Measurements from ENCODE around the gene MCF2L.

The MCF2L gene

GRCh38 chr13:113049981-113050380 lies 81.0 kb downstream of the MCF2L start:
- Histone ChIP-seq H3K4me2 (ENCODE audit: low read length) (no peak overlapping the region), H3K79me2 (peaks cover 3% of the 10 kb centered on the region), H3K27me3 (ENCODE audit: control insufficient read depth, insufficient read depth, low read length) (no peaks in the 10 kb centered on the region), H3K36me3 (ENCODE audit: control insufficient read depth, insufficient read depth, low read length) (no peaks in the 10 kb centered on the region), H3K27ac (no peak overlapping the region), H3K4me1 (no peaks in the 10 kb centered on the region), H3K9ac (no peak overlapping the region), H3K9me3 (ENCODE audit: control insufficient read depth, low read length) (no peaks in the 10 kb centered on the region), H2AFZ (no peak overlapping the region), H3K4me3 (ENCODE audit: low read depth, low read length) (no peak overlapping the region)
- TF ChIP-seq, protein P1, sequence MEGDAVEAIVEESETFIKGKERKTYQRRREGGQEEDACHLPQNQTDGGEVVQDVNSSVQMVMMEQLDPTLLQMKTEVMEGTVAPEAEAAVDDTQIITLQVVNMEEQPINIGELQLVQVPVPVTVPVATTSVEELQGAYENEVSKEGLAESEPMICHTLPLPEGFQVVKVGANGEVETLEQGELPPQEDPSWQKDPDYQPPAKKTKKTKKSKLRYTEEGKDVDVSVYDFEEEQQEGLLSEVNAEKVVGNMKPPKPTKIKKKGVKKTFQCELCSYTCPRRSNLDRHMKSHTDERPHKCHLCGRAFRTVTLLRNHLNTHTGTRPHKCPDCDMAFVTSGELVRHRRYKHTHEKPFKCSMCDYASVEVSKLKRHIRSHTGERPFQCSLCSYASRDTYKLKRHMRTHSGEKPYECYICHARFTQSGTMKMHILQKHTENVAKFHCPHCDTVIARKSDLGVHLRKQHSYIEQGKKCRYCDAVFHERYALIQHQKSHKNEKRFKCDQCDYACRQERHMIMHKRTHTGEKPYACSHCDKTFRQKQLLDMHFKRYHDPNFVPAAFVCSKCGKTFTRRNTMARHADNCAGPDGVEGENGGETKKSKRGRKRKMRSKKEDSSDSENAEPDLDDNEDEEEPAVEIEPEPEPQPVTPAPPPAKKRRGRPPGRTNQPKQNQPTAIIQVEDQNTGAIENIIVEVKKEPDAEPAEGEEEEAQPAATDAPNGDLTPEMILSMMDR (IDR thresholded peaks at IDR 0.05): no peak

- Histone ChIP-seq H3K4me3 (ENCODE audit: low read depth, low read length) (no peak overlapping the region), H3K27me3 (ENCODE audit: control insufficient read depth, insufficient read depth, low read length) (no peaks in the 10 kb centered on the region), H3K36me3 (ENCODE audit: control insufficient read depth, insufficient read depth, low read length) (no peaks in the 10 kb centered on the region), H3K4me1 (peaks cover 3% of the 10 kb centered on the region), H3K4me2 (ENCODE audit: low read length) (no peak overlapping the region), H3K9ac (no peak overlapping the region), H3K27ac (no peak overlapping the region), H3K79me2 (peaks cover 3% of the 10 kb centered on the region), H2AFZ (no peak overlapping the region), H3K9me3 (ENCODE audit: control insufficient read depth, low read length) (no peaks in the 10 kb centered on the region)
- TF ChIP-seq, protein P1 (IDR thresholded peaks at IDR 0.05): no peak
Observed at GRCh38 chr13:113050734-113051431, 81.9 kb downstream of the MCF2L start.

DNA sequence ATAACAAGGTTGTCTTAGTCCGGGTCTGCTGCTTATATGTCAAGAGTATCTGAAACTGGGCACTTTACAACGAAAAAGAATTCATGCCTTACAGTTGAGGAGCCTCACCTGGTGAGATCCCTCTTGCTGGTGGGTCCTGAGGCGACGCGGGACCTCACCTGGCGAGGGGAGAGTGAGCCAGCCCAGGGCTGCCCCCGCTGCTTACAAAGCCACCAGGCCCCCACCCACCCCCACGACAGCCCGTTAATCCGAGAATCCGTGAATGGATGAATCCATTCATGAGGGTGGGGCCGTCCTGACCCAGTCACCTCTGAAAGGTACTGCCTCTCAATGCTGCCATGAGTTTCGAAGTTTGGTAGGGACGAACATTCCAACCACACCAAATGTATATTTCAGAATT lies 82.6 kb downstream of the MCF2L start:
- Histone ChIP-seq H3K4me3 (ENCODE audit: low read depth, low read length) (no peak overlapping the region), H3K79me2 (peaks cover 3% of the 10 kb centered on the region), H3K36me3 (ENCODE audit: control insufficient read depth, insufficient read depth, low read length) (no peaks in the 10 kb centered on the region), H3K27me3 (ENCODE audit: control insufficient read depth, insufficient read depth, low read length) (no peaks in the 10 kb centered on the region), H3K4me2 (ENCODE audit: low read length) (no peak overlapping the region), H3K27ac (no peak overlapping the region), H3K9me3 (ENCODE audit: control insufficient read depth, low read length) (no peaks in the 10 kb centered on the region), H3K4me1 (peaks cover 3% of the 10 kb centered on the region), H3K9ac (no peak overlapping the region), H2AFZ (no peak overlapping the region)
- TF ChIP-seq, protein P1 (IDR thresholded peaks at IDR 0.05): no peak

DNA sequence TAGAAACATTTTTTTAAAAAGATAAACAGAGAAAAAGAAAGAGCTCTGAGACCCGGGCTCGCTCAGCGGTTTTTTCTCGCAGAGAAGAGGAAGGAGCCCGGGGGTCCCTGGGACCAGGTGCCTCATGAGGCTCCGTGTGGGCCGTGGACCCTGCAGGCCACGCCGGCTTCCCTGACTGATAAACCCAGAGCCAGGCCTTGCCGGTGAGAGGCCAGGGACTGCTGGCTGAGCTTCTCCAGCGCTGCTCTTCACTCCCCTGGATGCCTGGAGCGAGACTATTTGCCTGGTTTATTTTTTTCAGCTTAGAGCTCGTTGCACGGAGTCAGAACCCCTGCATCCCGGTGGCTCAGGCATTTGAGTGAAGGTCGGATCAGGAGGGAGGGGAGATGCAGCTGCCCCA lies 83.2 kb downstream of the MCF2L start:
- no peaks in the 10 kb centered on the region for H3K9me3 ChIP-seq (ENCODE audit: control insufficient read depth, low read length)
- no peak overlapping the region for H3K4me2 ChIP-seq (ENCODE audit: low read length)
- no peak overlapping the region for H3K4me3 ChIP-seq (ENCODE audit: low read depth, low read length)
- no peaks in the 10 kb centered on the region for H3K36me3 ChIP-seq (ENCODE audit: control insufficient read depth, insufficient read depth, low read length)
- no peak overlapping the region for H3K27ac ChIP-seq
- no peaks in the 10 kb centered on the region for H3K27me3 ChIP-seq (ENCODE audit: control insufficient read depth, insufficient read depth, low read length)
- H3K9ac ChIP-seq: no peak overlapping the region
- H3K4me1 ChIP-seq: peaks cover 3% of the 10 kb centered on the region
- peaks cover 3% of the 10 kb centered on the region for H3K79me2 ChIP-seq
- H2AFZ ChIP-seq: no peak overlapping the region
- TF ChIP-seq, protein P1 (IDR thresholded peaks at IDR 0.05): no peak

- Histone ChIP-seq H3K4me2 (ENCODE audit: low read length) (no peak overlapping the region), H2AFZ (no peak overlapping the region), H3K4me1 (peaks cover 3% of the 10 kb centered on the region), H3K9ac (no peak overlapping the region), H3K27ac (no peak overlapping the region), H3K27me3 (ENCODE audit: control insufficient read depth, insufficient read depth, low read length) (no peaks in the 10 kb centered on the region), H3K36me3 (ENCODE audit: control insufficient read depth, insufficient read depth, low read length) (no peaks in the 10 kb centered on the region), H3K4me3 (ENCODE audit: low read depth, low read length) (no peak overlapping the region), H3K9me3 (ENCODE audit: control insufficient read depth, low read length) (no peaks in the 10 kb centered on the region), H3K79me2 (peaks cover 3% of the 10 kb centered on the region)
- TF ChIP-seq, protein P1 (IDR thresholded peaks at IDR 0.05): no peak
Observed at GRCh38 chr13:113052971-113053370, 84.0 kb downstream of the MCF2L start.

Measured in parathyroid adenoma (tissue), 2 donors.